PC-9 (cell line): ENCODE data around the gene SLX4IP. TPM values are rescaled to one million over a fixed set of nuclear protein-coding genes. Genes with fewer than 3 reads are reported as not detected.
A peak's percentile ranks its signal among the peaks of the same experiment; 100 is the strongest.
"Not testable (repeated sequence)": the region's sequence is repeated elsewhere in the genome, so short reads cannot be mapped to it uniquely, and the experiment has no call there.

Experiments used
- BruUV-seq: library from RNA; stranded (reverse); fragments of 400-500 nt; replicated peaks from 2 replicates; lab custom pipeline; 2021; lab: Mats Ljungman, UMichigan
- CTCF ChIA-PET: fragments of 300-600 bp; sonication (Branson Sonifier 250); formaldehyde crosslinking; loops from one replicate; lab custom pipeline; 2022; ENCODE audit warnings: antibody characterized with exemption; lab: Charles Lee
- POLR2A ChIA-PET: fragments of 300-600 bp; sonication (Branson Sonifier 250); formaldehyde crosslinking; loops from one replicate; lab custom pipeline; 2022; ENCODE audit warnings: antibody characterized with exemption; ENCODE audit not compliant: unreplicated experiment; lab: Charles Lee
- DNase-seq, 2 experiments: peaks; one replicate each; pipeline versions ENCODE4 v3.0.0 to v3.0.0-alpha.2; 2015 to 2022; ENCODE audit warnings: mixed read lengths in 1 of 2
- H2AFZ ChIP-seq: fragments of 200-600 bp; sonication (generic); 2 replicates; pipeline ENCODE4 v1.8.1; 2017; ENCODE audit warnings: antibody characterized with exemption
- H3F3A ChIP-seq: fragments of 200-600 bp; sonication (generic); 2 replicates; pipeline ENCODE4 v1.8.1; 2017; ENCODE audit warnings: antibody characterized with exemption, mild to moderate bottlenecking, low read depth; ENCODE audit not compliant: insufficient read depth
- H3K27ac ChIP-seq: fragments of 200-600 bp; sonication (generic); 2 replicates; pipeline ENCODE4 v1.6.1; 2016; ENCODE audit warnings: mixed run types
- H3K27me3 ChIP-seq: fragments of 200-600 bp; sonication (generic); 2 replicates; pipeline ENCODE4 v1.6.1; 2016; ENCODE audit warnings: low read depth, mixed run types; ENCODE audit not compliant: insufficient read depth
- H3K36me3 ChIP-seq: fragments of 200-600 bp; sonication (generic); 2 replicates; pipeline ENCODE4 v1.6.1; 2016; ENCODE audit warnings: low read depth, mixed run types
- H3K4me1 ChIP-seq: fragments of 200-600 bp; sonication (generic); replicated peaks from 2 replicates; pipeline ENCODE4 v1.6.1; 2016; ENCODE audit warnings: mixed run types; ENCODE audit not compliant: insufficient read depth
- H3K4me2 ChIP-seq: fragments of 200-600 bp; sonication (generic); 2 replicates; pipeline ENCODE4 v1.6.1; 2017; ENCODE audit warnings: mixed run types
- H3K4me3 ChIP-seq: fragments of 200-600 bp; sonication (generic); 2 replicates; pipeline ENCODE4 v1.6.1; 2016; ENCODE audit warnings: mixed run types
- H3K79me2 ChIP-seq: fragments of 200-600 bp; sonication (generic); 2 replicates; pipeline ENCODE4 v1.6.1; 2017; ENCODE audit warnings: low read depth, mixed run types
- H3K9me2 ChIP-seq: fragments of 200-600 bp; sonication (generic); 2 replicates; pipeline ENCODE4 v1.8.1; 2017; ENCODE audit warnings: mild to moderate bottlenecking; ENCODE audit not compliant: insufficient read depth
- H3K9me3 ChIP-seq: fragments of 200-600 bp; sonication (generic); 2 replicates; pipeline ENCODE4 v1.8.1; 2016; ENCODE audit warnings: low read depth; ENCODE audit not compliant: insufficient read depth
- H4K20me1 ChIP-seq: fragments of 200-600 bp; sonication (generic); 2 replicates; pipeline ENCODE4 v1.8.1; 2017; ENCODE audit not compliant: insufficient read depth
- CTCF ChIP-seq: fragments of 200-600 bp; sonication (generic); conservative IDR thresholded peaks from 2 replicates; pipeline ENCODE4 v1.6.1; 2017; ENCODE audit warnings: mixed run types, antibody characterized with exemption, mild to moderate bottlenecking, moderate library complexity
- EZH2 ChIP-seq: fragments of 200-600 bp; sonication (generic); IDR thresholded peaks from 2 replicates; pipeline ENCODE4 v1.8.0; 2017; ENCODE audit warnings: antibody characterized with exemption, low read depth
- intact Hi-C: fragments of 100-400 bp; cut with micrococcal nuclease; formaldehyde crosslinking; loops from one replicate; pipeline ENCODE4 v1.10.0; 2022; ENCODE audit not compliant: unreplicated experiment
- total RNA-seq: library from RNA; stranded (reverse); gene quantifications from 2 replicates; pipeline ENCODE4 v1.2.3, GENCODE V29; 2021

The SLX4IP gene
- total RNA-seq, 1 experiment from 2014 or later: 13.4 TPM

- Histone ChIP-seq H3K9me3 (no peaks in the 10 kb centered on the region), H2AFZ (no peak overlapping the region), H3K27ac (no peak overlapping the region), H3K79me2 (no peaks in the 10 kb centered on the region), H3K4me2 (no peak overlapping the region), H3K36me3 (no peaks in the 10 kb centered on the region), H4K20me1 (no peaks in the 10 kb centered on the region), H3F3A (no peaks in the 10 kb centered on the region), H3K4me3 (no peak overlapping the region), H3K9me2 (no peaks in the 10 kb centered on the region), H3K27me3 (no peaks in the 10 kb centered on the region), H3K4me1 (peaks cover 11% of the 10 kb centered on the region)
- intact Hi-C loops: no loop called here
- TF ChIP-seq EZH2: no peak
- no peak for TF ChIP-seq CTCF
- BruUV-seq: no TSS peak
- DNase-seq: no peak
- CTCF ChIA-PET: no interaction called here
- POLR2A ChIA-PET: no interaction called here
These were observed 181.1 kb downstream of the SLX4IP start for GRCh38 chr20:10616212-10616611.

- H3K4me3 ChIP-seq, BruUV-seq, H3K4me2 ChIP-seq, H2AFZ ChIP-seq, H3K36me3 ChIP-seq, H3K79me2 ChIP-seq, H3K9me2 ChIP-seq, H3K27me3 ChIP-seq, H3F3A ChIP-seq, POLR2A ChIA-PET, H4K20me1 ChIP-seq, H3K9me3 ChIP-seq, DNase-seq, H3K27ac ChIP-seq, CTCF ChIA-PET: not testable (repeated sequence)
- H3K4me1 ChIP-seq: peaks cover 11% of the 10 kb centered on the region
- intact Hi-C loops: loop anchor here (2.0 kb wide), 1 partner anchor 23 kb away; no protein-coding TSS in a partner anchor
These were observed 182.5 kb downstream of the SLX4IP start for GRCh38 chr20:10617549-10618133.

GRCh38 chr20:10618611-10619245 lies 183.6 kb downstream of the SLX4IP start:
- Histone ChIP-seq H3K27me3 (no peaks in the 10 kb centered on the region), H3F3A (no peaks in the 10 kb centered on the region), H3K9me3 (no peaks in the 10 kb centered on the region), H2AFZ (no peak overlapping the region), H3K4me2 (no peak overlapping the region), H3K4me3 (no peak overlapping the region), H3K4me1 (peaks cover 11% of the 10 kb centered on the region), H3K79me2 (no peaks in the 10 kb centered on the region), H3K36me3 (no peaks in the 10 kb centered on the region), H3K27ac (peak overlapping the region; percentile 81), H4K20me1 (no peaks in the 10 kb centered on the region), H3K9me2 (no peaks in the 10 kb centered on the region)
- intact Hi-C loops: loop anchor here (2.0 kb wide), 1 partner anchor 24 kb away; no protein-coding TSS in a partner anchor
- TF ChIP-seq EZH2 (no peak), CTCF (no peak)
- no TSS peak for BruUV-seq
- CTCF ChIA-PET: no interaction called here
- POLR2A ChIA-PET: no interaction called here
- DNase-seq: no peak
